Vagina (tissue), 2 donors: ENCODE measurements around the gene BMPR1A. TPM values are rescaled to one million over a fixed set of nuclear protein-coding genes. Genes with fewer than 3 reads are reported as not detected.

Experiments
- DNase-seq, 2 donors: peaks; one replicate each; pipeline ENCODE4 v3.0.0-alpha.2; 2017; ENCODE audit errors: extremely low spot score in 2 of 2
- H3K27ac ChIP-seq: fragments of 200-600 bp; sonication (generic); one replicate; pipeline ENCODE4 v1.5.1; 2019
- H3K27me3 ChIP-seq: fragments of 200-600 bp; sonication (generic); one replicate; pipeline ENCODE4 v1.5.1; 2019
- H3K36me3 ChIP-seq, 2 donors: fragments of 200-600 bp; sonication (generic); one replicate each; pipeline ENCODE4 v1.5.1; 2017 to 2019
- H3K4me1 ChIP-seq: fragments of 200-600 bp; sonication (generic); one replicate; pipeline ENCODE4 v1.5.1; 2019
- H3K4me3 ChIP-seq, 2 donors: fragments of 200-600 bp; sonication (generic); 1 replicate in 1 of 2; 2 replicates in 1 of 2; pipeline ENCODE4 v1.5.1; 2016 to 2019
- H3K9me3 ChIP-seq: fragments of 200-600 bp; sonication (generic); one replicate; pipeline ENCODE4 v1.5.1; 2019
- CTCF ChIP-seq, 3 experiments: fragments of 450-650 bp in 2 of 3; fragments of 200-600 bp in 1 of 3; sonication (generic) in 1 of 3; IDR thresholded peaks; one replicate each; pipeline ENCODE4 v1.5.1; 2017 to 2019; ENCODE audit warnings: antibody characterized with exemption in 3 of 3, mild to moderate bottlenecking in 2 of 3, moderate library complexity in 2 of 3
- POLR2A ChIP-seq, 2 donors: fragments of 450-650 bp; IDR thresholded peaks; one replicate each; pipeline ENCODE4 v1.6.1; 2017; ENCODE audit warnings: antibody characterized with exemption in 2 of 2, mild to moderate bottlenecking in 2 of 2, moderate library complexity in 2 of 2
- POLR2AphosphoS5 ChIP-seq, 2 donors: sonication (generic); formaldehyde crosslinking; IDR thresholded peaks; one replicate each; pipeline ENCODE4 v1.9.0; 2017; ENCODE audit warnings: antibody characterized with exemption in 2 of 2, mild to moderate bottlenecking in 2 of 2, low read depth in 1 of 2; ENCODE audit not compliant: insufficient read depth in 1 of 2
- intact Hi-C: fragments of 100-400 bp; cut with DNase I; formaldehyde crosslinking; loops from one replicate; pipeline ENCODE4 v1.15.1; 2023
- total RNA-seq: library from RNA; depleted of rRNA; stranded (reverse); fragments of >200 nt; gene quantifications from one replicate; pipeline ENCODE4 v1.2.3, GENCODE V29; 2016

The BMPR1A gene
- total RNA-seq, 1 donor from 2014 or later, result 33.1 TPM

GRCh38 chr10:86856156-86856555 is 99.7 kb downstream of the BMPR1A start:
- H3K27ac ChIP-seq, result no peak overlapping the region
- DNase-seq, result no peak
- no peaks in the 10 kb centered on the region for H3K27me3 ChIP-seq
- intact Hi-C loops, result no loop called here
- H3K4me1 ChIP-seq, result no peaks in the 10 kb centered on the region
- no peaks in the 10 kb centered on the region for H3K9me3 ChIP-seq
- no peak for TF ChIP-seq POLR2AphosphoS5 (IDR thresholded peaks at IDR 0.05; ENCODE audit: insufficient read depth in 1 of 2, low read depth in 1 of 2)
- TF ChIP-seq POLR2A (IDR thresholded peaks at IDR 0.05), result no peak
- no peak for TF ChIP-seq CTCF (IDR thresholded peaks at IDR 0.05)
- no peak overlapping the region for H3K4me3 ChIP-seq
- no peaks in the 10 kb centered on the region for H3K36me3 ChIP-seq

GRCh38 chr10:86857128-86857721 is 100.8 kb downstream of the BMPR1A start:
- H3K9me3 ChIP-seq, result no peaks in the 10 kb centered on the region
- DNase-seq, result no peak
- H3K36me3 ChIP-seq, result no peaks in the 10 kb centered on the region
- H3K27ac ChIP-seq, result no peak overlapping the region
- no peak for TF ChIP-seq POLR2AphosphoS5 (IDR thresholded peaks at IDR 0.05; ENCODE audit: insufficient read depth in 1 of 2, low read depth in 1 of 2)
- no peak for TF ChIP-seq CTCF (IDR thresholded peaks at IDR 0.05)
- TF ChIP-seq POLR2A (IDR thresholded peaks at IDR 0.05), result no peak
- no peaks in the 10 kb centered on the region for H3K4me1 ChIP-seq
- H3K4me3 ChIP-seq, result no peak overlapping the region
- intact Hi-C loops, result no loop called here
- H3K27me3 ChIP-seq, result no peaks in the 10 kb centered on the region

GRCh38 chr10:86858011-86858410 is 101.6 kb downstream of the BMPR1A start:
- DNase-seq, result no peak
- Histone ChIP-seq H3K4me1 (no peaks in the 10 kb centered on the region), H3K36me3 (no peaks in the 10 kb centered on the region), H3K27ac (no peak overlapping the region), H3K4me3 (no peak overlapping the region), H3K9me3 (no peaks in the 10 kb centered on the region), H3K27me3 (no peaks in the 10 kb centered on the region)
- no peak for TF ChIP-seq POLR2A (IDR thresholded peaks at IDR 0.05)
- no peak for TF ChIP-seq POLR2AphosphoS5 (IDR thresholded peaks at IDR 0.05; ENCODE audit: insufficient read depth in 1 of 2, low read depth in 1 of 2)
- TF ChIP-seq CTCF (IDR thresholded peaks at IDR 0.05), result no peak
- intact Hi-C loops, result no loop called here

- no peak for DNase-seq
- no peak overlapping the region for H3K4me3 ChIP-seq
- no peak overlapping the region for H3K27ac ChIP-seq
- no peaks in the 10 kb centered on the region for H3K27me3 ChIP-seq
- intact Hi-C loops, result no loop called here
- H3K4me1 ChIP-seq, result peaks cover 10% of the 10 kb centered on the region
- H3K9me3 ChIP-seq, result no peaks in the 10 kb centered on the region
- H3K36me3 ChIP-seq, result no peaks in the 10 kb centered on the region
- TF ChIP-seq POLR2A (IDR thresholded peaks at IDR 0.05), result no peak
- no peak for TF ChIP-seq POLR2AphosphoS5 (IDR thresholded peaks at IDR 0.05; ENCODE audit: insufficient read depth in 1 of 2, low read depth in 1 of 2)
- TF ChIP-seq CTCF (IDR thresholded peaks at IDR 0.05), result no peak
Measured at GRCh38 chr10:86861351-86861750, 104.9 kb downstream of the BMPR1A start.

- Histone ChIP-seq H3K27me3 (no peaks in the 10 kb centered on the region), H3K36me3 (no peaks in the 10 kb centered on the region), H3K4me3 (no peak overlapping the region), H3K9me3 (no peaks in the 10 kb centered on the region), H3K27ac (no peak overlapping the region), H3K4me1 (peaks cover 10% of the 10 kb centered on the region)
- DNase-seq, result no peak
- TF ChIP-seq CTCF (IDR thresholded peaks at IDR 0.05) (no peak), POLR2A (IDR thresholded peaks at IDR 0.05) (no peak), POLR2AphosphoS5 (IDR thresholded peaks at IDR 0.05; ENCODE audit: insufficient read depth in 1 of 2, low read depth in 1 of 2) (no peak)
- intact Hi-C loops, result no loop called here
Measured at GRCh38 chr10:86862373-86862772, 106.0 kb downstream of the BMPR1A start.
